HFF-Myc (cell line): ENCODE measurements around the gene PTPRK.

Experiments
- DNase-seq: peaks from one replicate; pipeline ENCODE4 v3.0.0-alpha.2; 2011; ENCODE audit warnings: low read depth; ENCODE audit errors: extremely low read depth
- H3K4me3 ChIP-seq: replicated peaks from 2 replicates; pipeline ENCODE4 v1.5.1; 2011; ENCODE audit warnings: low read depth, mild to moderate bottlenecking, control low read depth, low read length
- TF ChIP-seq, protein P1 (sequence below): IDR thresholded peaks from 2 replicates; pipeline ENCODE4 v1.5.1; 2012; ENCODE audit warnings: mild to moderate bottlenecking, low read depth, low read length, control low read depth; ENCODE audit errors: missing control alignments

PTPRK gene

DNA sequence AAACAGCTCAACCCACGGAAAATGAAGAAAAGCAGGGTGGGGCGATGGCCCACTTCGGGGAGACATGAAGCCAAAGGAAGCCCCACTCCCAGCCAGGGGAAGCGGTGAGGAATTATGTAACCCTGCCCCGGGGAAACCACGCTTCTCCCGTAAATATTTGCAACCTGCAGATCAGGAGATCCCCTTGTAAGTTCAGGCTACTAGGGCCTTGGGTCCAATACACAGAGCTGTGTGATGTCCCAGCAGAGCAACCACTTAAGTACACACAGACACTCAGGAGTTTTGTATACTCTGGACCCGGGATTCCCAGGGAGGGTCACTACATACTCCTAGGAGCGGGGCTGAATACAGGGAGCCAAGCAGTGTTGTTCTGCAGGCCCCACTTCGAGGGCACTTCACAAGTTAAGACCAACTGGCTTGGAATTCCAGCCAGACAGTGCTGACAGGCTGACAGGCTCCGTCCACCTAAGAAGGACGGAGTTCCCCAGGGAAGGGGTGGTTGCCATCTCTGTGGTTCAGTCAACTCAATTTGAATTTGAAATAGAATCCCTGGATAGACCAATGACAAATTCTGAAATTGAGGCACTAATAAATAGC is 318.1 kb downstream of the PTPRK start:
- no peak overlapping the region for H3K4me3 ChIP-seq
- TF ChIP-seq, protein P1, sequence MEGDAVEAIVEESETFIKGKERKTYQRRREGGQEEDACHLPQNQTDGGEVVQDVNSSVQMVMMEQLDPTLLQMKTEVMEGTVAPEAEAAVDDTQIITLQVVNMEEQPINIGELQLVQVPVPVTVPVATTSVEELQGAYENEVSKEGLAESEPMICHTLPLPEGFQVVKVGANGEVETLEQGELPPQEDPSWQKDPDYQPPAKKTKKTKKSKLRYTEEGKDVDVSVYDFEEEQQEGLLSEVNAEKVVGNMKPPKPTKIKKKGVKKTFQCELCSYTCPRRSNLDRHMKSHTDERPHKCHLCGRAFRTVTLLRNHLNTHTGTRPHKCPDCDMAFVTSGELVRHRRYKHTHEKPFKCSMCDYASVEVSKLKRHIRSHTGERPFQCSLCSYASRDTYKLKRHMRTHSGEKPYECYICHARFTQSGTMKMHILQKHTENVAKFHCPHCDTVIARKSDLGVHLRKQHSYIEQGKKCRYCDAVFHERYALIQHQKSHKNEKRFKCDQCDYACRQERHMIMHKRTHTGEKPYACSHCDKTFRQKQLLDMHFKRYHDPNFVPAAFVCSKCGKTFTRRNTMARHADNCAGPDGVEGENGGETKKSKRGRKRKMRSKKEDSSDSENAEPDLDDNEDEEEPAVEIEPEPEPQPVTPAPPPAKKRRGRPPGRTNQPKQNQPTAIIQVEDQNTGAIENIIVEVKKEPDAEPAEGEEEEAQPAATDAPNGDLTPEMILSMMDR, result no peak
- no peak for DNase-seq

DNA sequence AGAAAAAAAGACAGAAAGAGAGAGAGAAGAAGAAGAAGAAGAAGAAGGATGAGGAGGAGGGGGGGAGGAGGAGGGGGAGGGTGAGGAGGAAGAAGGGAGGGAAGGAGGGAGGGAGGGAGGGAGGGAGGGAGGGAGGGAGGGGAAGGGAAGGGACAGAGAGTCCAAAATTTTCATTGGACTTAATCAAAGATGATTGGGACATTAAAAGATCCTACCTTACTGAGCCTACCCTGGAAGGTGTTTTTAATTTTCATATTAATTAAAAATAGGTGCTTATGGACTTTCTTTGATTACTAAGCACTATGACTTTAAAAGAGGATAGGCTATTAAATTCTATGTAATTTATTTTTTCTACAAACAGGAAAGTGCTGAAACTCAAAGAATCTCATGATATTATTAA is 319.6 kb downstream of the PTPRK start:
- H3K4me3 ChIP-seq, result no peak overlapping the region
- TF ChIP-seq, protein P1, result no peak
- no peak for DNase-seq

DNA sequence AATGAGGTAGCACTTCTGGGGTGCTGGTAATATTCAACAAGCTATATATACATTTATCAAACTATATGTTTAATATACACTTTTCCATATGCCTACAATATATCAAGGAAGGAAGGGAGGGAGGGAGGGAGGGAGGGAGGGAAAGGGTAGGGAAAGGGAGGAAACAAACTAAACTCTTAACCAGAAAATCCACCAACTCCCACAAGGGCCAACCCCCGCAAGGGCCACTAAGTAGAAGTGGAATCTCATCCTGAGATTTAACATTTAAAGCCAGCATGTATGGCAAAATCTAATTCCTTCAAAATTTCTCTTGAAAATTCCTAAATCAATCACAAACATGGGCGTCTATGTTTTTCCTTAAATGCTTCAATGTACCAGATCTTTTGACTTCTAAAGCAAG is 320.9 kb downstream of the PTPRK start:
- TF ChIP-seq, protein P1, result no peak
- no peak for DNase-seq
- no peak overlapping the region for H3K4me3 ChIP-seq

DNA sequence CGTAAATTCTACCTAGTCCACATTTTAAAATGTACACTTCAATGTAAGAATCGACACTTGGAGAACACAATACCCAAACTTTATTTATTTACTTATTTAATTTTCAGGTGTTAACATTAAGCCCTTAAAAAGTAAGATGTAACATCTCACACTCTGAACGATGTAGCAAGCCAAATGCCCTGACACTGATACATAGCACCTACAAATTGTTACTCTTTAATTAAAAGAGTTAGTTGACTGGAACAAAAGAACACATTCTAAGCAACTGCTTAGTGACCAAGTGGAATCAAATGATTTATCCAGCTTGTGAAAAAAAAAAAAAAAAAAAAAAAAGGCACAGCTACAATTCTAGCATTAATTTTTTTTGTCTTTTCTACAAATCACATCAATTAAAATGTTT is 327.4 kb downstream of the PTPRK start:
- TF ChIP-seq, protein P1, result no peak
- DNase-seq, result no peak
- H3K4me3 ChIP-seq, result no peak overlapping the region

DNA sequence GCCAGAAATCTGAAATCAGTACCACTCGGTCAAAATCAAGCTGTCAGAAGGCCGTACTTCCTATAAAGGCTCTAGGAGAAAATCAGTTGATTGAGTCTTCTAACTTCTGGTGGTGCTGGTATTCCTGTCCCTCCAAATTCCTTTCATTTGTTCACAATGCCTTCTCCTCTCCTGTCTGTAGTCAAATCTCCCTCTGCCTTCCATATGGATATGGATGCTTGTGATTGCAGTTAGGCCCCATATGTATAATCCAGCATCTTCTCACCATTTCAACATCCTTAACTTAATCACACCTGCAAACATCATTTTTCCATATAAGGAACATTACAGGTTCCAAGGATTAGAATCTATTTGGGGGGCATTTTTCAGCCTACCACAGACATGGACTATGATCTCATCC is 331.7 kb downstream of the PTPRK start:
- H3K4me3 ChIP-seq, result no peak overlapping the region
- TF ChIP-seq, protein P1, result no peak
- DNase-seq, result no peak

DNA sequence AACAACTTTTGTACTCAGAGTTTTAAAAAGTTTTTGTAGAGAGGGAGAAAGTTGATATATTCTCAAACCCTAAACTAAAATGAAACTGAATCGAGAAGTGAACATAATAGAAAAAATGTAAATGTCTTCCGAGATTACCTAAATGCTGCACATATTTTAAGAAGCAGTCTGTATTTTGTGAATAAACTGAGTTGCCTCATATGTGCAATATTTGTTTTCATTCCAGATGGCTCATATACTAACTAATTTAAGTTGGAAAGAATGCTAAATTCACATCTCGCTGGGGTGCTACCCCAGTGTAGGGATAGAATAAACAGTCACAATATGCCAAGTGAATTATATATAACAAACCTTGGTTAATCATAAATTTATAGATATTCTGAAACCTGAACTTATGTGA is 333.7 kb downstream of the PTPRK start:
- H3K4me3 ChIP-seq, result no peak overlapping the region
- no peak for DNase-seq
- TF ChIP-seq, protein P1, result no peak

DNA sequence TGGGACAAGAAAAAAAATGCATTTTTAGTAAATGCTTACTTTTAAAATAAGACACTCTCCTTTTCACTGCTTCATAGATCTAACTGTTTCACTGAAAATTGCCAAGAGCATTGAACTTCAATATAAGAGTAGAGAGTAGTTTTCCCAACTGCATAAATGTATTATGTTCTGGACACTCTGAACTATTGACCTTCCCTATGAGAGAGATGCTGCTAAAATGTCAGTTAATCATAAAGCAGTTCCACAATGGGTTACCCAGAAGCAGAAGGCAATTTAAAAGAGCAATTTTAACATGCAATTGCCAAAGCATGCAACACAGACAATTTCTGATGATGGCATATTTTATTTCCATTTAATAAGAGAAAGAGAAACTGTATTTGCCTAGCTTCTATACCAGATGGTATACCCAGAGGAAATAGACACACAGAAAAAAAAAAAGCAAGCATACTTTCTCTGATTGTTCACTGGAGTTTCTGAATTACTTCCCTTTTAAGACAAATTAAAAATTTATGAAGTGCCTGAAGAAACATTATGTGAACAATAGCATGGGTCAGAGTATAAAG is 340.4 kb downstream of the PTPRK start:
- H3K4me3 ChIP-seq, result no peak overlapping the region
- TF ChIP-seq, protein P1, result no peak
- DNase-seq, result no peak
